Dermis microvascular lymphatic vessel endothelial cell (primary cell): ENCODE data around the gene CDS2. TPM values are rescaled to one million over a fixed set of nuclear protein-coding genes. Genes with fewer than 3 reads are reported as not detected.

Experiments
- DNase-seq, 2 donors: peaks; one replicate each; pipeline versions ENCODE4 v3.0.0 to v3.0.0-alpha.2; 2010; ENCODE audit warnings: low read depth in 2 of 2
- total RNA-seq: library from RNA; depleted of rRNA; stranded (reverse); fragments of >200 nt; gene quantifications from 2 replicates; pipeline ENCODE4 v1.2.1, GENCODE V29; 2014

The CDS2 gene
- total RNA-seq, 1 donor from 2014 or later = 67.0 TPM

DNA sequence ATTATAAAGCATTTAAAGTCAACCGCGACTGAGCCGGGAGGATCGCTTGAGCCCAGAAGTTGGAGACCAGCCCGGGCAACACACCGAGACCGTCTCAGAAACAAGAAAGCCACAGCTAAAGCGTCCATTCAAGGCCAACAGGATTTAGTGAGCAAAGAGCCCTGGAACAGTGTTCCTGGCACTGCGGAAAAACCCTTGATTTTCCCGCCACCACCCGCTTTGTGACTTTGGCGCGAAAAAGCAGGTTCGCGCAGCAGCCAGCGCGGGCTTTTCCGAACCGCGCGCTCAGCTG is 7.7 kb upstream of the CDS2 start:
- DNase-seq = no peak

GRCh38 chr20:5119435-5120184 is 7.2 kb upstream of the CDS2 start, which contains the start of gene PCNA:
TSS of gene PCNA (minus strand) at chr20:5119958. CDS start at chr20:5119798, 160 bp downstream.
- DNase-seq = peak; percentile 92 to 97

DNA sequence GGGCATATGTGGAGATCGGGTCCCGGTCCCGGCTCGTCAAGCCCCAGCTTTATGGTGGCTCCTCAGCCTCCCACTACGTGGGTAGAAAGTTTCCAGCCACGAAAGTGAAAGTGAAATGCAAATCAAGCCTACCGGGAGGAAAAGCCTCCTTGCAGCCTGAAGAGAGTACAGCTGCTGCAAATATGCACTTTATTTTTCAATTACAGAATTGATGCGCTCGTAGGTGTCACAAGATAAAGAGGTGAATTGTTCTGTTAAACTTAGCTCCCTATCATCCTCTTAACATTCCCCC is 6.7 kb upstream of the CDS2 start:
- DNase-seq = no peak

- no peak for DNase-seq
These were observed 3.9 kb upstream of the CDS2 start for GRCh38 chr20:5122873-5123260.

DNA sequence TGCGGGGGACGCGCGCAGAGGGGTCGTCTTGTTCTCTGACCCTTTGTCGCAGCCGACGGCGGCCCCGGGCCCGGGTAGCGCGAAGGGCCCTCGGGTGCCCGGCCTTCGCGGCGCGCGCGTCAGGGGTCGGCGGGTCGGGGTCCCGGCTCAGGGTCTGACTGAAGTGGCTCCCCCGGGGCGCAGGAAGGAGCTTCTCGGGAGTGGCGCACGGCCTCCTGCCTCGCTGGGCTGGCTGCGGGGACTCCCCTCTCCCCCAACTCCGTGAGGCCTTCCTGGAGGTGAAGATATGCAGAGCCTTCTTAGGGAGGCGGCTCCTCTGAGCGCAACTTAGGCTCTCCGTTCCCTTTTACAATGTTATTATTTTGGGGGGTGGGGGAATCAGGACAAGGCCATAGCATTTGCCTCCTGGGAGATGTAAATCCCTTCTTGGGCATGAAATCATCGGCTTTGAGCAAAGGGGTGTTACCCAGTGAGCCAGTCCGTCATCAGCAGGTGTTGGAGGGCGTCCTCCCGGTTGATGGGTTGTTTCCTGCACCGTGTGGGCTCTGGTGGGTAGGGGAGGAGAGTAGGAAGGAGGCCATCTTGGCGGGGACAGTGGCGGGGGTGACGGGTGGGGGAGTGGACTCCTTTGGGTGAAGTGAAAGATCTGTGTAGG is 523 bp downstream of the CDS2 start:
- DNase-seq = peak; percentile 36 to 76

GRCh38 chr20:5127859-5128424 is 1.1 kb downstream of the CDS2 start:
- peak in 1 of 2 donors; percentile 9 for DNase-seq

DNA sequence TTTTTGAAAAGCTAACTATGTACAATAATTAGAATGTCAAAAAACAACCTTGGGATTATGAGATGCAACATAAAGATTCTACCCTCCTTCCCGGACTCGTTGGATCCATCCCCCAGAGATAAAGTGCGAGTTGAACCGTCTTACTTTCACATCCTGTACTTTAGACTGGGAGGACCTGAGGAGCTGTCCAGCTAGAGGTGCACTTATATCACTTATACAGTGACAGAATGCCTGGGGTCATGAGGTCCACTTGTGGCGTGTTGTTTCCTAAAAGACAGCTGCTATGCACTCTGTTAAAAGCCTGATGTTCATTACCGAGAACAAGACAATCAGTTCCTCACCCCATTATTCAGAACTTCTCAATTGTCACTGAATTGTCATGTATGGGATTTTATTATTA is 2.1 kb downstream of the CDS2 start:
- DNase-seq = peak in 1 of 2 donors; percentile 7

DNA sequence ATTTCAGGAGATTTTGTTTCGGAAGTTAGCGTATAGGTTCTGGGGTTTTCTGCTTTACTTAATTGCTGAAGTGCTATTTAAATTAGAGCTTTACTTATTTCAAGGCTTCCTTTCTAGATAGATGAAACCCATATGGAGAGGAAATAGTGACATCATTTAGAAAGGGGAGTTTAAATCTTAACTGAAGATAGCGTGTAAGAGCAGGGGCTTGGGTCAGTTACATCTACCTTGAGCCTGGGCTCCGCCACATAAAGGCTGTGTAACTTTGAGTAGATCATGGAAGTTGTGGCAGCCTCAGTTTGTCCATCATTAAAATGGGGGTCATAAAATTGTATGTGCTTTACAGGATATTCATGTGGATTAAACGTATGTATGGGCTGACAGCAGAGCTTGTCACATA is 4.7 kb downstream of the CDS2 start:
- DNase-seq = no peak

DNA sequence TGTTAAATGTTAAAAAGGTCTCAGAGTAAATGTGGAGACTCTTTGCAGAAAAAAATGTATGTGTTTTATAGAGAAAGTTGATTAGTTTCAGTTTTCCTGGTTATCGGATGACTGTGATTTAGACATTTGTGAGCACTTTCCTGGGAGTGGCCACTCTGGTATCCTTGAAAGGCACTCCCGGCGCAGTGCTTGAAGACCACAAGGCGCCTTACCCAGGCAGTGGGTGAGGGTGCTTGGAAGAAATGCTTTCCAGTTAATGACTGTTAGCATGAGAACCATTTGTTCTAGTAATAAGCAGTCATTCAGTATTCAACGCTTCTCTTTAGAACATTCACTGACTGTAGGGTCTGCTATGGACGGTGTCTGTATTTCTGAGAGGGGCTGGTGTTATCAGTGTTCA is 7.2 kb downstream of the CDS2 start:
- DNase-seq = no peak

DNA sequence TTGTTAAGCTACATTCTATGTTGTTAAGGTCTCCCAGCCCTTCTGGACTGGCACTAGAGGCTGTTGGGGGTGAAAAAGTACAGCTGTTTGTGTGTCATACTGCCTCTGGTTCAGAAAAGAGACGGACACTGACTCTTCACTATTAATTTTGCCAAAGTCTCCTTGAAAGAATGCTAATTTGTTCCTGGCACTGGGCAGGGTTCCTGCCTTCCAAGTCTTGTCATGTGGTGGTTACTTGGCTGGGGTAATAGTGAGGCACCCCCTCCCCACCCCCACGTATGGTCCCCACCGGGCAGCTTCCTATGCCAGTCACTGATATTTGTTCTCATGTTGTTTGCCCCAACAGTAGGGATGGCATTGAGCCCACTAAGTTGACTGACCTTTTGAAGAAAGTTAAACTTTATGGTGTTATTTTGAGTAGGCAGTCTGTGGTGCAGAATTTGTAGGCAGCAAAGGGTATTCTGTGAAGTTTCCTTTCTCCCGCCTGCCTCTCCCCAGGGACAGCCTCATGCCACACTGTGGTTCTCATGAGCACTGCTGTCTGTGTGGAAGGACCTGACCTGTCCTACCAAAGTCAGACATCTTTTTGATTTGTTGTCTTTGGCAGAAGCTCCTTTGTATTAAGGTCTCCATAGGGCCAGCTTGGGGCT is 8.7 kb downstream of the CDS2 start:
- no peak for DNase-seq

GRCh38 chr20:5136096-5136495 is 9.3 kb downstream of the CDS2 start:
- no peak for DNase-seq

DNA sequence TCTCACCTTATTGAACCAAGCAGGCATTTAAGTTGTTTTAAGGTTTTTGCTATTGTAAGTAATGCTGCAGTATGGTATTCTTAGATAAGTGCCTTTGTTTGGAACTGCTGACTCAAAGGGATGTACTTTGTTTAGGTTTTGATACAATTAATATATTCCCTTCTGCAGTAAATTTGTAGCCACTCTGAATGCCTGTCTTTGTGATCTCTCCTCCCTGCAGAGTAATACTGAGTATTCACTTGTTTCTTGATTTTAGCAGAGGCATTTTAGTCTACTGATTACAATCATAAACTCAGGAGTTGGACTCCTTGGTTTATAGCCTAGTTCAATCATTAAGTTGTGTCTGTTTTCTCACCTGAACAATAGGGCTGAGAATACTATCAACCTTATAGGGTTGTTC is 13.4 kb downstream of the CDS2 start:
- no peak for DNase-seq

GRCh38 chr20:5141615-5142014 is 14.8 kb downstream of the CDS2 start:
- DNase-seq = no peak

DNA sequence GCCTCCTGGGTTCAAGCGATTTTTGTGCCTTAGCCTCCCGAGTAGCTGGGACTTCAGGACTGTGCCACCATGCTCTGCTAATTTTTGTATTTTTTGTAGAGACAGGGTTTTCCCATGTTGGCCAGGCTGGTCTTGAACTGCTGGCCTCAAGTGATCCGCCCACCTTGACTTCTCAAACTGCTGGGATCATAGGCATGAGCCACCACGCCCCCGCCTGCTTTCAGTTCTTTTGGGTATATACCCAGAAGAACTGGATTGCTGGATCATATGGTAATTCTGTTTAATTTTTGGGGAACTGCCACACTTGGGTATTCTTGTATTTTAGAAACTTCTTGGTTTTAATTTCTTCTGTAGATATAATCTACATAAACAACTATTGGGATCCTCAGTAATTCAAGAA is 17.0 kb downstream of the CDS2 start:
- no peak for DNase-seq

GRCh38 chr20:5145365-5146098 is 18.7 kb downstream of the CDS2 start:
- DNase-seq = no peak

- no peak for DNase-seq
These were observed 19.4 kb downstream of the CDS2 start for GRCh38 chr20:5146099-5146668.

DNA sequence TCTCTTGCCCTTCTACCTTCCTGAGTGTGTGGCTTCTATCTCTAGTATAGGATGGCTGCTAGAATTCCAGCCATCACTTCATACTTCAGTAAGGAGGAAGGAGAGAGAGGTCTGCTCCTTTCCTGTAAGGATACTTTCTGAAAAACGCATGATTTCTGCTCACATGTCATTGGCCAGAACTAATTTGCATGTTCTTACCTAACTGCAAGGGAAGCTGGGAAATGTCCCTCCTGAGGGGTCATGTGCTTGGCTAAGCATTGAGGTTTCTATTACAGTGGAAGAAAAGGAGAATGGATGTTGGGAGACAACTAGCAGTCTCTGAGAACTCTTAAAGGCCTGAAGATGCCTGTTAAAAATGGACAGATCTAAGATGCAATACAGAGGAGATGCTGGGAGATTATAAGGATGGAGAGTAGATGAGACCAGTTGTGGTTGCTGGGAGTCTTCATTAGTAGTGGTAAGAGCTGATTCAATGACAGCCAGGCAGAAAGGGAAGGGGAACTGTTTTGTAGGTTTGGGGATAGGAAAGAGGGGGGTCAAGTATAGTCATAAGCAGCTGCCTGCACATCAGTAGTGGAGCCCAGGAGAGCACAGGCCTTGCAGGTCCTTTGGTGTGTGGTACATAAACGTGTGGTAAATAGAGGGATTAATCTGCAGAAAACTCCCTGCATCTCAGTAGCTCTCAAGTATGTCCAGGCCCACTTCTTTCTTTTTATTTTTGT is 20.2 kb downstream of the CDS2 start:
- no peak for DNase-seq

- DNase-seq = no peak
These were observed 21.8 kb downstream of the CDS2 start for GRCh38 chr20:5148581-5148980.

GRCh38 chr20:5149892-5150225 is 23.1 kb downstream of the CDS2 start:
- no peak for DNase-seq

GRCh38 chr20:5150226-5151076 is 23.6 kb downstream of the CDS2 start:
- DNase-seq = peak in 1 of 2 donors; percentile 18
